HG03139 (cell line): ENCODE results near the gene CABYR.
"Not testable (repeated sequence)": the region's sequence is repeated elsewhere in the genome, so short reads cannot be mapped to it uniquely, and the experiment has no call there.

Experiments used
- ATAC-seq: cut with Tn5 transposase; IDR thresholded peaks from one replicate; pipeline ENCODE4 v1.9.1; 2021; ENCODE audit not compliant: unreplicated experiment

The CABYR gene

GRCh38 chr18:24128700-24129099 lies 10.2 kb upstream of the CABYR start:
- no peak for ATAC-seq

- no peak for ATAC-seq
Observed at GRCh38 chr18:24130494-24130893, 8.4 kb upstream of the CABYR start.

DNA sequence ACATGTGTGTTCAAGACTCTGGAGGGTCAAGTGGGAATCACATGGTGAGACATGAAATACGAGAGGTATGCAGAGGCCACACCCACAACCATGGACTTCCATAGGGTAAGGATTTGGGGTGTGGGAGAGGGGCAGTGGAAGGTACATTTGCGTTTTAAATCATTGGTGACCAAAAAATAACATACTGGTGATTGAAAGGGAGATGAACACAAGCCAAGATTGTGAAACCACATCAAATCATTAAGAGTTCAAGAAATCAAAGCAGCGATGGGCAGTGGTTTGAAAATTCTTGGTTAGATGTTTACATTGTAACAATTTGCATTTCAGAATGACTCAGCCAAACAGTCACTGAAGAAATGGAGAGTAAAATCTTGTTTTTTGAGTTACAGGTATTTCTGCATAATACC lies 1.9 kb upstream of the CABYR start:
- ATAC-seq = no peak

- no peak for ATAC-seq
Observed at GRCh38 chr18:24138409-24138788, 463 bp upstream of the CABYR start.

DNA sequence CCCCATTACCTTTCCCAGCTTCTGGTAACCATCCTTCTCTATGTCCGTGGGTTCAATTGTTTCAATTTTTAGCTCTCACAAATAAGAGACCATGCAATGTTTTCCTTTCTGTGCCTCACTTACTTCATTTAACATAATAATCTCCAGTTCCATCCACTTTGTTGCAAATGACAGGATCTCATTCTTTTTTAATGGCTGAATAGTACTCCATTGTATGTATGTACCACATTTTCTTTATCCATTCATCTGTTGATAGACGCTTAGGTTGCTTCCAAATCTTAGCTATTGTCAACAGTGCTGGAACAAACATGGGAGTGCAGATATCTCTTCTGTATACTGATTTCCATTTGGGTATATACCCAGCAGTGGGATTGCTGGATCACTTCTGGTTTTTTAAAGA lies 1.8 kb downstream of the CABYR start:
- no peak for ATAC-seq

- no peak for ATAC-seq
Observed at GRCh38 chr18:24142376-24142775, 3.5 kb downstream of the CABYR start.

DNA sequence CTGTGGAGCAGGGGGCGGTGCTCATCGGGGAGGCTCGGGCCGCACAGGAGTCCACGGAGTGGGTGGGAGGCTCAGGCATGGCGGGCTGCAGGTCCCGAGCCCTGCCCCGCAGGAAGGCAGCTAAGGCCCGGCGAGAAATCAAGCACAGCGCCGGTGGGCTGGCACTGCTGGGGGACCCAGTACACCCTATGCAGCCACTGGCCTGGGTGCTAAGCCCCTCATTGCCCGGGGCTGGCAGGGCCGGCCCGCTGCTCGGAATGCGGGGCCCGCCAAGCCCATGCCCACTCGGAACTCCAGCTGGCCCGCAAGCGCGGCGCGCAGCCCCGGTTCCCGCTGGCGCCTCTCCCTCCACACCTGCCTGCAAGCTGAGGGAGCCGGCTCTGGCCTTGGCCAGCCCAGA lies 10.7 kb downstream of the CABYR start:
- not testable (repeated sequence) for ATAC-seq

DNA sequence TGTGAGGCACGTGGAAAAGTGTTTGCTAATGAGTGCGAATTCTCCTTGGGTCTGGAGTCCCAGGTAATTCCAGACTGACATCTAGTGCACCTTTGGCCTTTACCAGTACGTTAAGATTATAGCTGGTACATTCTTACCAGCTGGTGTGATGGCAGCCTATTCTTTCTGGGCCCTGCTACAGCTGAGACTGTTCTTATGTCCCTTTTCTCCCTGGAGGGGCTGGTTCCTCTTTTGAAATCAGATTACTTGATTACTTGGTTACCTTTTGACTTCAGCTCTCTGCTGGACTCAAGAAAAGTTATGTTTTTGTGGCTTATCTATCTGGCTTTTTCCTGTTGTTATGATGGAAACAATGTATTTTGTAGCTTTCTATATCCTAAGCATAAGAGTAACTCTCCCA lies 14.5 kb downstream of the CABYR start:
- ATAC-seq = no peak

- ATAC-seq = no peak
Observed at GRCh38 chr18:24157855-24158254, 19.0 kb downstream of the CABYR start.

DNA sequence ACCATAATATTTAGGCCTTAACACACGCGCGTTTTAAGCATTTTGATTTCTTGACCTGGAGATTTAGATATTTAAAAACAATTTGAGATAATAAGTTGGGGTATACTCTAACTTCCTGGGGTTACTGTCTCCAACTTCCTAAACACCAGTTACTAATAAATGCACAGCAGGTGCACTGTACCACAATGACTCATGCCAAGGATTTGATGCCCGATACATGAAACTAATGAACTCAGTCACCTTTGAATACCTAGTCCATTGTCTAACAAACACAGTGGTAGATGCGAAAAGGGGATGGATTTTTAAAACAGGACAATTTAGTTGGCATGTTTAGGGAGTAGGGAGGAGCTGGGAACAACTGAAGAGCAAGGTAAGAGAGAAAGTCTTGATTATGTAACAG lies 21.2 kb downstream of the CABYR start:
- ATAC-seq = no peak

GRCh38 chr18:24161304-24161703 lies 22.4 kb downstream of the CABYR start:
- ATAC-seq = no peak

- no peak for ATAC-seq
Observed at GRCh38 chr18:24168496-24168895, 29.6 kb downstream of the CABYR start.

GRCh38 chr18:24170360-24170759 lies 31.5 kb downstream of the CABYR start:
- no peak for ATAC-seq

DNA sequence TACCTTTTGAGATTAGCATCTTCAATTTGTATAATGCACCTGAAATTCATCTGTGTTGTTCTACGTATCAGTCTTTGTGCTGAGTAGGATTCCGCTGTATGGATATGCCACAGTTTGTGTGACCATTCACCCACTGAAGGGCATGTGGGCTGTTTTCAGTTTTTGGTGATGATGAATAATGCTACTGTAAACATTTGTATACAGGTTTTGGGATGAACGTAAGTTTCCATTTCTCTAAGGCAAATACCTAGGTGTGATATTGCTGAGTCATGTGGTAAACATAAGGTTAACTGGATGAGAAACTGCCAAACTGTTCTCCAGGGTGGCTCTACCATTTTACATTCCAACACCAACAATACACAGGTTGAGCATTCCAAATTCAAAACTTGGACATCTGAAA lies 35.1 kb downstream of the CABYR start:
- no peak for ATAC-seq

GRCh38 chr18:24176727-24177416 lies 38.0 kb downstream of the CABYR start:
- peak; percentile 71 for ATAC-seq

DNA sequence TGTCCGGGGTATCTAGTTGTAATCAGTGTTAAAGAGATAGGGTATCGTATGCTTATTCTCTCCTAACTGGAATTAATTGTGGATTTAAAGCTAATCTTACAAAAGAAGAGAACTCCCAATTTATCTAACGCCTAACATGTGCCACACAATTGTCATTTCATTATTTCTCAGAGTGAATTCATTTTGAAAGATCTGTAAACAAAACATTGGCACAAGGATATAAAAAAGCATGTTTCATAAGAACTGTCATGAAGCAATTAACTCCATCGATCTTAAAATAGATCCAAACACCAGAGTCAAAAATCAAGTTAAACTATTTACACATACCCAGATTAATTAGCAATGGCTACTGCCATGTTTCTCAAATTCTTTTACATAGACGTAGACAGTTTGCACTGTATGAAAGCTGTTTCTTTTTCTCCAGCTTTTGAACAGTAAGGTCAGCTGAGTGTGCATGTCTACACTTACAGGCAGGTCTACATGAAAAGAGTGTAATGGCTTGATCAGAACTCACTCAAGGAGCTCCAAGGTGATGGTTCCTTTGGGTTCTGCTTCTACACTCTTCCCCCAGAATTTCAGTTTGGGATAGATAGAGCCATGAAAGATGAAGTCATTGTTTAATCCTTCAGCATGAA lies 38.8 kb downstream of the CABYR start:
- ATAC-seq = no peak

DNA sequence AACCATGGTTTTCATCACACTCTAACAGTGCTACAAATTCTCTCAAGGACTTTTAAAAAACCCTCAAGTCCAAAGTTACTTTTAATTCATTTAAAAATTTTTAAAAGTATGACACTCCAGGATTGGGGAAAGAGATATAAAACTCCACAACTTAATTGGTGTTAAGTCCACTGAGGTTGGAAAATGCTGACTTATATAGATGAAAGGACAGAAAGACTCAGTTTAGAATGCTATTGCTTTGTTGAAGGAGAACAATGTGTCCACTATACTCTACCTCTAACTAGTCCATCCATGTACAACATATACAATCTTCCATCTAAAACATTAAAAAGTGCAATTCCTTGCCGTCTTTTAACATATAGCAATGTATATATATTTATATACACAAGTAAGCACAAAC lies 41.2 kb downstream of the CABYR start:
- ATAC-seq = no peak

DNA sequence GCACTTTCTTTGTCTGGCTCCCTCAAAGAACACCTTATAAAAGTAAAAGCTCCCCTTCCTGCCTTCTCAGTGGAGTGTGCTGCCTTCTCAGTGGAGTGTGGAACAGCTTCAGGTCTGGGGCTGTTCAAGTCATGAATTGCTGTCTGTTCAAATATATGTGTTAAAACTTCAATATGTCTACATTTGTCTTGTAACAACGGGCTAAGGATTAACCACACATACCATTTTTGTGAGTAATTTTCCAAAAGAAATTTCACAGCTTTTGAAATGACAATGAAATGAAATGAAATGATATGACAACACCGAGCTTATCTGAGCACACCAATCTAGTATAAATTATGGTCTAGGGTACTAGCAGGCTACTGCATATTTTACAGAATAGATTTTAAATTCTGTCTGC lies 42.9 kb downstream of the CABYR start:
- ATAC-seq = no peak

DNA sequence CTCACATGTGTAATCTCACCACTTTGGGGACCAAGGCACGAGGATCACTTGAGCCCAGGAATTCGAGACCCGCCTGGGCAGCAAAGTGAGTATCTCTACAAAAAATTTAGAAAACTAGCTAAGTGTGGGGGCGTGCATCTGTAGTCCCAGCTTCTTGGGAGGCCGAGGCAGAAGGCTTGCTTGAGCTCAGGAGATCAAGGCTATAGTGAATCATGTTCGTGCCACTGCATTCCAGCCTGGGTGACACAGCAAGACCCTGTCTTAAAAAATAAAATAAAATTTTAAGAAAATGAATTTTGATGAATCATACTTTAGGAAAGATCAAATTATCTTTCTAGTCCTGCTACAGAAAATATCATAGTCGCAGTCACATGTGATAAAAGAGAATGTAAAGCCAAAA lies 46.9 kb downstream of the CABYR start:
- no peak for ATAC-seq

DNA sequence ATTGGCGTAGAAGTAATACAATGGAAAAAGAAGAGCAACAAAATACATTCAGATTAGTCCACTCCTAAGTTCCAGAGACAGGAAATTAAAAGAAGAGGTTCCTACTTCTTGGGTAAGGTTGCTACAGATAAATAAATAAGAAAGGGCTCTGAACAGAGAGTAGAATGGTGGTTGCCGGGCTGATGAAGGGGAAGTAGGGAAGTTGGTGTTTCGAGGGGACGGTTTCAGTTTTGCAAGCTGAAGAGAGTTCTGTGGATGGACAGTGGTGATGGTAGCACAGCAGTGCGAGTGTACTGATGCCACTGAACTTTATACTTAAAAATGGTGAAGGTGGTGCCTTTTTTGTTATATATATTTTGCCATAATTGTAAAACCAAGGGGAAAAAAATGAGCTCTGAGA lies 48.2 kb downstream of the CABYR start:
- ATAC-seq = no peak

DNA sequence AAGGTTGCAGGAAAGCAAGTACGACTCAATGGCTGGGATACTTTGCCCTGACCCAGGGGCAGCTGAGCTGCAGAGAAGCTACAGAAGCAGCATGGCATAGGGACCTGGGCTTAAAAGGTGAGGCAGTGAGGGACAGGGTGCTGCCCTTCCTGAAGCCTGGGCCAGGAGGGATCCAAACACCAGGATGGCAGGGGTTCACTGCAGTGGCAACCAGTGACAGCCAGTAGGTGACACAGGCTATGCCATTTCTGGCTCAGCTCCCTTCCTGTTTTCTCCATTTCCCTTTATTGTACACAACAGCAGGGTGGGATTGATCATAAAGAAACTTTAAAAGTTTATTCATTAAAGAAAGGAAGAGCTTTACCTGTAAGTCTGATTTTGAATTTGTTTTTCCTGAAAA lies 48.8 kb downstream of the CABYR start:
- ATAC-seq = no peak

DNA sequence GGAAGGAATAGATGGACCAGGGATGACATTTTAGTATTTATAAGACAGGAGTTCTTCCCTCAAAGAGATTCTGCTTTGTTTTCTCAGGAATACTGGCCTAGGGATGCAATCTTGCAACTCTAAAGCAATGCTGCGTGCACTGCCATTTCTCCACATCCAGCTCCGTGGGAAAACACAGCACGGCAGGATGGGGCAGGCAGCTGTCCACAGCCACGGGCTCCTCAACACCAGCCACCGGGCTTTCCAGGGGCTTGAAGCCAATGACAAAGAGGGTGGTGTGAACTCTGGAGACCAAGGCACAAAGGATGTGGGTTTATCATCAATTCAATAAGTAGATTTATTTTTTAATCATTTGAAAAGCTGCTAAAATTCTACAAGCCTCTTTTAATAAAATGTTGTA lies 49.3 kb downstream of the CABYR start:
- no peak for ATAC-seq

DNA sequence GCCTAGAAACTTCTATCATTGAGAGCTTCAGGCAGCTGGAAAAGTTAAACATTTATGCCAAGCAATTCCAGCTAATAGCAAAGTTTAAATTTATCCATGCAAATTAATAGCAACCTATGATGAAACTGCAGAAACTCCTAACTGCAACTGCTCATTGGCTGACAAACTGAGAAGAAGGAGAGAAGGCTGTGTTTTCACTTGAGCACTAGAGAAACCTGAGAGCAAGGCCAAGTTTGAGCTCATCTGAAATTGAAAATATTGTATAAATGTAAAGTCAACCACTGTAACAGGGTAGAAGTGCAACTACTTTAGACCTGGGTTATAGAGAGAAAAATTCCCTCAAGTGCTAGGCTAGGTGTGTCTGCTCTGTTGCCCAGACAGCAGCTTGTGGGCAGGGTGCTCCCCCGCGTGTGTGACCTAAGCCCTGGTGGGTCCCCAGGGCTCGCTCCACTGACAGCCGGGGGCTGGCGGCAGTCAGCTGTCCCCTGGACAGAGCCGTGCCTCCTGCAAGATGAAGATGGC lies 50.2 kb downstream of the CABYR start:
- no peak for ATAC-seq
